HG03159 (cell line): ENCODE results near the gene NCKAP5.

Experiments used
- ATAC-seq: cut with Tn5 transposase; IDR thresholded peaks from one replicate; pipeline ENCODE4 v1.9.1; 2021; ENCODE audit warnings: mild to moderate bottlenecking, moderate library complexity; ENCODE audit not compliant: unreplicated experiment

The NCKAP5 gene

GRCh38 chr2:133574620-133575019 lies 6.4 kb upstream of the NCKAP5 start:
- no peak for ATAC-seq

DNA sequence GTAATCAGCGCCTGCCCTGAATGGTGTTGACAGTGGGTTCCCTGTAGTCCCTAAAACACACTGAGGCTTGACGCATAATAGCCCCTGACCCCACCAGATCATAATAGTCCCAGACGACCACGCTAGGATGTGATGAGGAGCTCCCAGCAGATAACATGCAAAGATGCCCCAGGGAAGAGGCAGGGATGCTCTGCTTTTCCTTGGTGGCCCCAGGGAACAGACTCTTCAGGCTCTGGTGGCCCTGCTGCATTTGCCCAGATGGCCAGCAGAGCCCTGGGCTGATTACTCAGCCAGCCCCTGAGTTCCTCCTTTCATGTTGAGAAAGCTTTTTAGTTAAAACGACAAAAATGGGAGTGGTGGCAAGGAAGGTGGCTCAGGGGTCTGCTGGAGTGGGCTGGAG lies 5.9 kb upstream of the NCKAP5 start:
- ATAC-seq, result no peak

- no peak for ATAC-seq
These were observed 5.4 kb upstream of the NCKAP5 start for GRCh38 chr2:133573491-133574162.

DNA sequence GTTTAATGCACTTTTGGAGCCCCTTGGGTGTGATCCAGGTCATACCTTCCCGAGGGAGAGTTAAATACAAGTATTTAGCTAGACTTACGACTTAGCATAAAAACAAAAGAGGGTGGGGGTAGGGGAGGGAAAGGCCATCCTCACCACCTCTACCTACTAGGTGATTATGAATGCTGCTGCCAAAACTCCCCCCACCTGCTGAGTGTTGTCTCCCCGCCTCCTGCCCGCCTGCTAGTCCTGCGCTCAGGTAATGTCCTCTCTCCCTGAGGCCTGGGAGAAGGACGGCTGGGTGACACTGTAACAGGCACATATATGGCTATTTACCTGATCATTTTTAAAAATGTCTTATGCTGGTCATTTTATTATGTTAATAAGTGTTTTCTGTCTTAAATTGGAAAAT lies 3.0 kb upstream of the NCKAP5 start:
- ATAC-seq, result no peak

- ATAC-seq, result no peak
These were observed 2.3 kb upstream of the NCKAP5 start for GRCh38 chr2:133570542-133570941.

DNA sequence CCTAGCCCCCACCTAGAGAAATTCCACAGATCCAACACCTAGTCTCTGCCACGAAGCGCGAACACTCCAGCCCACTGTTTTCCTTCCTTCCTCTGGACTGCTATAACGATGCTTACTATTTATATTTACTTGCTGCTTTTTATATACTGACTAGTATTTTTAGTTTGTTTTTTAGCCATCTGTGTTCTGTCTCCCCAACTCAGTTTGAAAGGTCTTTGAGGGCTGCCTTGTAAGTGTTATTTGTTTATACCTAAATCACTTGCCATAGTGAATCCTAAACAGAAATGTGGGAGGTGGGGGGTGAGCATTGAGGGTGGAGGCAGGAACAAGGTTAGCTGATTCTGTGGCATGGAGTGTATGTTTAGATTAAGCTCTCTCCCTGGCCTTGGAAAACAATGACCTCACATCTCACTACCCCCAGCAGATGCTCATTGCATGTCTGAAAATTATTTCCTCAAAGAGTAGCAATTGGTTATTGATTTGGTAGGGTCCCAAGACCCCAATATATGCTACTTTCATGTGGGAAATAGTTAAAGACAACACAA lies 1.1 kb upstream of the NCKAP5 start:
- ATAC-seq, result no peak

GRCh38 chr2:133568598-133568997 lies 335 bp upstream of the NCKAP5 start:
- no peak for ATAC-seq

DNA sequence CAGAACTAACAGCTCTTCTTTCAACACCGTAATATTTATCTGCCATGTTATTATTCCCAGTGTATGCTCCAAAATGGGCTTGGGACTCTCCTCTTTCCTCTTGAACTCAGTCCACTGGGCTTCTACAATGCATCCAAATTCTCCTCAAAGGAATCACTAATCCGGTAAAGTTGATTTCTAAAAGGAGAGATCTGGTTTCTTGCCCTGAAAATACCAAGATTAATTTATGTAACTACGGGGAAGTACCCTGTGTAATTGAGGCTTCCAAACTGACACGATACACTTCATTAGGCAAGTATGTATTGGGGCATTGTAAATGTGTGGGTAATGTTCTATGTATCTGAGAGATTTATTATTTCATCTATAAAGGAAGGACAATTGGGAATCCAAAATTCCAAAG lies 5.7 kb downstream of the NCKAP5 start:
- no peak for ATAC-seq

DNA sequence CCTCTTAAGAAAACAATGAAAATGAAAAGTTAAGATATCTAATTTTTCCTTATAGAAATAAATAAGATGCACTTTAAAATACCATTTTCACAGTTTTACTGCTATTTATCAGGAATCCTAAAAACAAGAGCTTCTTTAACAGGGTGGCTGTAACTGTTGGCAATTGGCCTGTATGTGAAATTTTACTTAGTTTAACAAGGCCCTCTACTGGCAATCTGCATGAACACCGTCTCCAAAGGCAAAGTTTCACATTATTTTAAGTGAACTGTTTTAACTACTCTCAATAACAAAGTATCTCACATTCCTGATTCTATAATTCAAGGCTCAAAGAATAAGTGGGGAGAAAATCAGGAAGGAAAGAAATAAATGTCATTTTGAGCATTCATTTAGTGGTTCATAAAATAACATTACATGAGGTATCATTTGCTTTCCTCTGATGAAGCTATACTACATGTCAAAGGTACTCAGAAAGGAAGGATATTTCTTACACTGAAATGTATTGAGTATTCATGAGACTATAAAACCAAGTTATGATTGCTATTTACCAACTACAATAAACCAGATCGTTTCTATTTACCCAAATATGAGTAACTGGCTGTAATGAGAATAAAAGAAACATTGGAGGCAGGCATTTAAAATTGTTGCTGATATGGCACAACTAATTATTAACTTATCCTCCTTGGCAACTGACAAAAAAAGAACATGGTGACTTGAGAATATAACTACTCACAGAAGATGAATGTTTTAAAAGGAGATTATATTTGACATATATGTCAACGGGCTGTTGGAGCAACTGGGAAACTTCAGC lies 7.0 kb downstream of the NCKAP5 start:
- no peak for ATAC-seq

DNA sequence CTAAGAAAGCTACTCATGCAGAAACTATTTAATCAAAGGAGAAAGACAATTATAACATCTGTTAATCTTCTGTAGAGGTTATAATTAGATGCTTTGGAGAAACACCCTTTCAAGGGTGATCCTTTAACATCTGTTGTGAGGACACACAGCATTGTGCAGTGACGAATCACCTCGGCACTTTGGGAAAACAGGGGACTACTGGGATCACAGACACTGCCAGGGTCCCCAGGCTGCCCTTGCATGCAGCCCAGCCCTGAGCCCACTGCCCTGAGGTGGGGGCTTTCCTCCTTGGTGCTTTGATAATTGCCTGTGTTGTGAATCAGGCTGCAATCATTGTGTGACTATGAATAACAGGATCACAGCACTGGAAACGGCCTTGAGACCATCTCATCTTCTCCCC lies 10.6 kb downstream of the NCKAP5 start:
- no peak for ATAC-seq

GRCh38 chr2:133553838-133554408 lies 14.3 kb downstream of the NCKAP5 start:
- ATAC-seq, result no peak

DNA sequence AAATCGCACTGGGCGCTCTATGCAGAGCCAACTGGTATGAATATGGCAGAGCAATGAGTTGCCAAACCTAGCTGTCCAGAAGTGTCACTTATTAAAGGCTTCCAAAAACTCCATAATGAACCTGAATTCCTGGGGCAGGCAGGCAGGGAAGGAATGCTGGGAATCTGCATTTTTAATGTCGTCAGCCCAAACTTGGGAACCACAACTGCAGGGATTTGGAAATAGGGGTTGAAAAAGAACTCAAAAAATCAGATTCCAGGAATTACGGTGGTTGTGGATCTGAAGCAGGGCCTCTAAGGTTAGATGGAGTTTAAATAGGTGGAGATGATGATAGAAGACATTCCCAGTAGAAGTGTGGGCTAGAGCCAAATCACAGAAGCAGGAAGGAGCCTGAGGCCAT lies 15.0 kb downstream of the NCKAP5 start:
- ATAC-seq, result no peak

DNA sequence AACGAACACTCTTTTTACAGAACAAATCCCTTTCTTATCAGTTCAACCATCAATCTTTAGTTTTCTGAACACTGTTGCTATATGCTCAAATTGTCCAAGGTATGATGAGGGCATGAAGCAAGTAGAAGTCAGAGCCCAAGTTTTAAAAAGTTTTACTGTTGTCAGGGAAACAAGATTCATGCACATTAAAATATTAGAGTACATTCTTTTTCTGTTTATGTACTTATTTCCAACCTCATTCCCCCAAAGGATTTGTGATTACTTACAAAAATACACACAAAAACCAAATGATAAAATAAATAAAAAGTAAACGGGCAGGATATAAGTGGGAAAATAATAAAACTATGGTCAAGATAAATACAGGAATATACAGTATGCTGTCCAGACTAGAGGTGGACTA lies 15.4 kb downstream of the NCKAP5 start:
- no peak for ATAC-seq

DNA sequence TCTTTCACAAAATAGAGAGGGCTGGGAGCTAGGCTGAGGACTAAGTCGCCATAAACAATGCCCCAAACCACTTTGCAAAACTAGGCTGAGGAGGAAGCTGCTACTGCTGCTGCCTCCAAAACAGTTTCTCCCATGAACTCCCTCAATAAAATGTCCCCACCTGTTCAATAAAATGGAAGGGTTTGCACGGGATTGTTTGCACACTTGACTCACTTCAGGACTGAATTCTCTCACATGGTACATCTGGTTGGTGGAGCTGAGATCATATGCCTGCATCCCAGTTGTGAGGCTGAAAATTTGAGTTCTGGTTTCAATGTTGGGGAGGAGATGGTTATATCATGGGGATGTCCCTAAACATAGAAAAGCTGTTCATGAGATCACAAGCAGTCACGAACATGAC lies 26.5 kb downstream of the NCKAP5 start:
- no peak for ATAC-seq

DNA sequence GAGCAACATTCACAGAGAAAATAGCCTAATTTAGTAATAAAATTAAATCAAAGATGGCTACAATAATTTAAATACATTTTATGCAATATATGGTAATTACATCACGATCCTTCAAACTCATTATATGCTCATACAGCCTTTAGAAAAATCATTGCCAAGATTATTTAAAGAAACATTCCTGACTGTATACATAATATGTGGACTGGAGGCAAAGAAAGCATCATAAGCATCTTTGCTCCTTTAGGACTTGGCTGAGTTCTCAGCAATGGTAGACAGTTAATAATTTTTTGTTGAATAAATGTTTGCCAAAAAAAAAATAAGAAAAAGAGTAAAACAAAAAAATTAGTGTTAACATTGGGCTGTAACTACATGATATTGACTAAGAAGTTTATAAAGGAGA lies 26.9 kb downstream of the NCKAP5 start:
- no peak for ATAC-seq

- ATAC-seq, result no peak
These were observed 35.3 kb downstream of the NCKAP5 start for GRCh38 chr2:133532919-133533318.

DNA sequence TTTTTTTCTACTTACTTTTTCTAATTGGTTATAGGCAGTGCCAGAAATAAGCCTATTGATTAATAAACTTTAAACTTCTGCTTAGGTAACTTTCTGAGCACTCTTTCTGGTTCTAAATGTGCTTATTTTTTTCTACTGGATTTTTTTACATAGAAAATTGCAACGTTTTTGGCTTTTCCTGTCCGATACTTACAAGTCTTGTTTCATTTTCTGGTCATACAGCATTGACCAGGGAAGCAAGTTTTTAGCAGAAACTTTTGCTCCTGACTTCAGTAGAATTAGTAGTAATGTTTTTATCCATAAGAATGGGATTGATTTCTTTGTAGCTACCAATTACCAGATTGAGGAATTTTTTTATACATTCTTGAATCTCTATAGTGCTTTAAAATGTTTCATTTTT lies 36.9 kb downstream of the NCKAP5 start:
- ATAC-seq, result no peak

DNA sequence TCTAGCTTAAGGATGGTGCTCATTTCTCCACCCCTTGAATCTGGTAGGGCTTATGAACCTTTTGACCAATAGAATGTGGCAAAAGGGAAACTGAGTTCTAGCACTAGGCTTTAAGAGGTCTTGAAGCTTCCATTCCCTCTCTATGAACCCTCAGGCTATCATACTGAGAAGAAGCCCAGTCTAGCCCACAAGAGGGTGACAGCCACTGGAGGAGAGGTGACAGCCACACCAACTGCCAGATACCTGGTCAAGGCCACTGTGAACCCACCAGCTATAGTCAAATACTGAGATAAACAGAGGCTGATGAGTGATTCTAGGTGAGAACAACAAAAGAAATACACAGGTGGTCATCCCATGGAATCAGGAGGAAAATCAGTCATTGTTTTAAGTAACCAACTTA lies 37.6 kb downstream of the NCKAP5 start:
- no peak for ATAC-seq

DNA sequence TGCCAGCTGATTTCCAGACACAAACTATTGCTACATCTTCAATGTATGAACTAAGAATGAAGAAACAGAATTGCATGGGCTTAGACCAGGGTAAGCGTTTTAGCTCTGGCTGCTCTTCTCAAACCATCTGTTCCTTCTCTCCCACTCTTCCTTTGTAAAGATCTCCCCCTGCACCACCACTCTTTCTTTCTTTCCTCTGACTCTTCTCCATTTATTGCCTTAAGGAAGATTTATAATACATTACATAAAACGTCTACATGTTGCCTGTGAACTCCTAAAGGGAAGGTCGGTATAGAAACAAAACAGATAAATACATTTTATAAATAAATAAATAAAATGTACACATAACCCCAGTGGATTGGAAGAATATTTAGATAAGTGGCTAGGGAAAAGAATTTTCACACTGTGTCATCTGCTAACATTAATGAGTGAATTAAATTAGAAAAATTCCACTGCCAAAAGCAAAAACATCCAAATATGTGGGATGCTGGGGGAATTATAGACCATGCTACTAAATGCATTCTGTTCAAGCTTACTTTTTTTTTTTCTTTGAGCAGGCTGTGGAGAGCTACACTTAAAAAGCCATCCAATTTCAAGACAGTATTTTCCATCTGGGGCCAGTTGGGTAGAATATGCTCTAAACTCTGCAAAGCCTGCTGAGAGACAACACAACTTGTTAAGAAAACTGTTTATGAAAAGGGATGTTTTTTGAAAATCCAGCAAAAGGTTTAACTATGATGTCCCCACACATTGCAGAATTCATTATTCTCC lies 41.5 kb downstream of the NCKAP5 start:
- ATAC-seq, result no peak

GRCh38 chr2:133525613-133526529 lies 42.4 kb downstream of the NCKAP5 start:
- ATAC-seq, result no peak
